IPS-15b (cell line): ENCODE measurements around the gene S1PR3.
"Not testable (repeated sequence)": the region's sequence is repeated elsewhere in the genome, so short reads cannot be mapped to it uniquely, and the experiment has no call there.

ENCODE experiments used
- H3K27me3 ChIP-seq: one replicate; pipeline ENCODE4 v1.6.1; 2013; ENCODE audit warnings: low read length; ENCODE audit not compliant: control insufficient read depth, insufficient read depth
- H3K36me3 ChIP-seq: one replicate; pipeline ENCODE4 v1.6.1; 2013; ENCODE audit warnings: low read length; ENCODE audit not compliant: control insufficient read depth, insufficient read depth
- H3K4me1 ChIP-seq: one replicate; pipeline ENCODE4 v1.6.1; 2013; ENCODE audit warnings: mild to moderate bottlenecking, low read length; ENCODE audit not compliant: control insufficient read depth, insufficient read depth
- H3K4me3 ChIP-seq: one replicate; pipeline ENCODE4 v1.5.1; 2013; ENCODE audit warnings: low read depth, low read length
- H3K9ac ChIP-seq: one replicate; pipeline ENCODE4 v1.6.1; 2013; ENCODE audit warnings: low read depth, mild to moderate bottlenecking, low read length
- H3K9me3 ChIP-seq: one replicate; pipeline ENCODE4 v1.6.1; 2013; ENCODE audit warnings: mild to moderate bottlenecking, low read length; ENCODE audit not compliant: control insufficient read depth, insufficient read depth

Gene S1PR3

GRCh38 chr9:88991066-88992034 is at the start of gene S1PR3:
S1PR3 (plus strand) TSS chr9:88991468; CDS start chr9:89001201, 9,733 bp downstream.
- peaks cover 10% of the 10 kb centered on the region for H3K4me1 ChIP-seq
- peak within 1 kb of the TSS; percentile 50 for H3K9ac ChIP-seq
- no peaks in the 10 kb centered on the region for H3K36me3 ChIP-seq
- H3K9me3 ChIP-seq, result no peaks in the 10 kb centered on the region
- peaks cover 15% of the 10 kb centered on the region for H3K27me3 ChIP-seq
- peak within 1 kb of the TSS; percentile 82 for H3K4me3 ChIP-seq

- H3K4me3 ChIP-seq, H3K9me3 ChIP-seq, H3K36me3 ChIP-seq, H3K27me3 ChIP-seq, H3K4me1 ChIP-seq, H3K9ac ChIP-seq: not testable (repeated sequence)
These were observed 49.7 kb upstream of the S1PR3 start for GRCh38 chr9:88941586-88941985.

GRCh38 chr9:88942411-88942810 is 48.9 kb upstream of the S1PR3 start:
- Histone ChIP-seq H3K4me1 (no peaks in the 10 kb centered on the region), H3K9me3 (no peaks in the 10 kb centered on the region), H3K36me3 (no peaks in the 10 kb centered on the region), H3K27me3 (no peaks in the 10 kb centered on the region), H3K4me3 (no peak overlapping the region), H3K9ac (no peak overlapping the region)

- Histone ChIP-seq H3K9me3 (no peaks in the 10 kb centered on the region), H3K9ac (no peak overlapping the region), H3K36me3 (no peaks in the 10 kb centered on the region), H3K27me3 (no peaks in the 10 kb centered on the region), H3K4me1 (no peaks in the 10 kb centered on the region), H3K4me3 (no peak overlapping the region)
These were observed 45.5 kb upstream of the S1PR3 start for GRCh38 chr9:88945636-88946333.

GRCh38 chr9:88947581-88948573 is 43.4 kb upstream of the S1PR3 start:
- H3K9me3 ChIP-seq, result no peaks in the 10 kb centered on the region
- H3K4me3 ChIP-seq, result no peak overlapping the region
- H3K4me1 ChIP-seq, result no peaks in the 10 kb centered on the region
- no peak overlapping the region for H3K9ac ChIP-seq
- no peaks in the 10 kb centered on the region for H3K27me3 ChIP-seq
- H3K36me3 ChIP-seq, result no peaks in the 10 kb centered on the region

GRCh38 chr9:88949425-88949824 is 41.8 kb upstream of the S1PR3 start:
- Histone ChIP-seq H3K4me1 (no peaks in the 10 kb centered on the region), H3K4me3 (no peak overlapping the region), H3K9me3 (no peaks in the 10 kb centered on the region), H3K9ac (no peak overlapping the region), H3K36me3 (no peaks in the 10 kb centered on the region), H3K27me3 (no peaks in the 10 kb centered on the region)

- Histone ChIP-seq H3K27me3 (no peaks in the 10 kb centered on the region), H3K9ac (no peak overlapping the region), H3K4me1 (no peaks in the 10 kb centered on the region), H3K4me3 (no peak overlapping the region), H3K36me3 (no peaks in the 10 kb centered on the region), H3K9me3 (no peaks in the 10 kb centered on the region)
These were observed 41.3 kb upstream of the S1PR3 start for GRCh38 chr9:88949961-88950340.

- H3K9me3 ChIP-seq, result no peaks in the 10 kb centered on the region
- H3K4me3 ChIP-seq, result no peak overlapping the region
- H3K36me3 ChIP-seq, result no peaks in the 10 kb centered on the region
- H3K4me1 ChIP-seq, result no peaks in the 10 kb centered on the region
- H3K27me3 ChIP-seq, result no peaks in the 10 kb centered on the region
- H3K9ac ChIP-seq, result no peak overlapping the region
These were observed 40.7 kb upstream of the S1PR3 start for GRCh38 chr9:88950341-88951154.

- no peaks in the 10 kb centered on the region for H3K9me3 ChIP-seq
- no peaks in the 10 kb centered on the region for H3K4me1 ChIP-seq
- H3K27me3 ChIP-seq, result no peaks in the 10 kb centered on the region
- no peak overlapping the region for H3K9ac ChIP-seq
- no peaks in the 10 kb centered on the region for H3K36me3 ChIP-seq
- no peak overlapping the region for H3K4me3 ChIP-seq
These were observed 40.1 kb upstream of the S1PR3 start for GRCh38 chr9:88951155-88951542.

GRCh38 chr9:88952086-88952615 is 39.1 kb upstream of the S1PR3 start:
- H3K9me3 ChIP-seq, result no peaks in the 10 kb centered on the region
- H3K4me1 ChIP-seq, result no peaks in the 10 kb centered on the region
- no peak overlapping the region for H3K9ac ChIP-seq
- no peaks in the 10 kb centered on the region for H3K36me3 ChIP-seq
- H3K4me3 ChIP-seq, result no peak overlapping the region
- no peaks in the 10 kb centered on the region for H3K27me3 ChIP-seq
